ENCODE results near the gene VAV2. TPM values are rescaled to one million over a fixed set of nuclear protein-coding genes. Genes with fewer than 3 reads are reported as not detected.

Gene VAV2
- total RNA-seq, 1 donor from 2014 or later = 34.6 TPM

- no peak for TF ChIP-seq CTCF (IDR thresholded peaks at IDR 0.05)
- no peak for DNase-seq
- Histone ChIP-seq H3K27me3 (no peaks in the 10 kb centered on the region), H3K36me3 (peaks cover 24% of the 10 kb centered on the region), H3K4me3 (no peak overlapping the region), H3K9me3 (no peaks in the 10 kb centered on the region), H3K4me1 (peaks cover 13% of the 10 kb centered on the region), H3K27ac (no peak overlapping the region)
- intact Hi-C loops (cut with DNase I) = no loop called here
- no peak for ATAC-seq
Observed at GRCh38 chr9:133785753-133786370, 206.3 kb downstream of the VAV2 start.

- Histone ChIP-seq H3K27ac (no peak overlapping the region), H3K4me1 (peaks cover 13% of the 10 kb centered on the region), H3K36me3 (peaks cover 18% of the 10 kb centered on the region), H3K9me3 (no peaks in the 10 kb centered on the region), H3K27me3 (no peaks in the 10 kb centered on the region), H3K4me3 (no peak overlapping the region)
- TF ChIP-seq CTCF (IDR thresholded peaks at IDR 0.05) = no peak
- no peak for ATAC-seq
- no peak for DNase-seq
- intact Hi-C loops (cut with DNase I) = loop anchor here (5.0 kb wide), 1 partner anchor 212 kb away; no protein-coding TSS in a partner anchor
Observed at GRCh38 chr9:133784731-133785561, 207.2 kb downstream of the VAV2 start.

- H3K9me3 ChIP-seq = no peaks in the 10 kb centered on the region
- H3K4me1 ChIP-seq = peaks cover 6% of the 10 kb centered on the region
- TF ChIP-seq CTCF (IDR thresholded peaks at IDR 0.05) = no peak
- intact Hi-C loops (cut with DNase I) = loop anchor here (5.0 kb wide), 1 partner anchor 214 kb away; no protein-coding TSS in a partner anchor
- DNase-seq = no peak
- H3K4me3 ChIP-seq = no peak overlapping the region
- no peak overlapping the region for H3K27ac ChIP-seq
- ATAC-seq = no peak
- no peaks in the 10 kb centered on the region for H3K27me3 ChIP-seq
- H3K36me3 ChIP-seq = peaks cover 13% of the 10 kb centered on the region
Observed at GRCh38 chr9:133783331-133783731, 208.8 kb downstream of the VAV2 start.

- H3K4me3 ChIP-seq = no peak overlapping the region
- TF ChIP-seq CTCF (IDR thresholded peaks at IDR 0.05) = peak; percentile 82
- DNase-seq = peak; percentile 80
- H3K9me3 ChIP-seq = no peaks in the 10 kb centered on the region
- no peaks in the 10 kb centered on the region for H3K27me3 ChIP-seq
- H3K36me3 ChIP-seq = peaks cover 18% of the 10 kb centered on the region
- no peak overlapping the region for H3K27ac ChIP-seq
- intact Hi-C loops (cut with DNase I) = loop anchor here (5.0 kb wide), 1 partner anchor 215 kb away; no protein-coding TSS in a partner anchor
- H3K4me1 ChIP-seq = no peaks in the 10 kb centered on the region
- peak; percentile 71 for ATAC-seq
Observed at GRCh38 chr9:133782157-133783130, 209.7 kb downstream of the VAV2 start.

GRCh38 chr9:133781828-133782135 is 210.3 kb downstream of the VAV2 start:
- no peaks in the 10 kb centered on the region for H3K4me1 ChIP-seq
- ATAC-seq (no peak), DNase-seq (no peak)
- H3K4me3 ChIP-seq = no peak overlapping the region
- H3K27ac ChIP-seq = no peak overlapping the region
- intact Hi-C loops (cut with DNase I) = loop anchor here (5.0 kb wide), 1 partner anchor 216 kb away; no protein-coding TSS in a partner anchor
- TF ChIP-seq CTCF (IDR thresholded peaks at IDR 0.05) = no peak
- H3K9me3 ChIP-seq = no peaks in the 10 kb centered on the region
- no peaks in the 10 kb centered on the region for H3K27me3 ChIP-seq
- H3K36me3 ChIP-seq = peaks cover 24% of the 10 kb centered on the region
